ENCODE results near the gene DHCR24. TPM values are rescaled to one million over a fixed set of nuclear protein-coding genes. Genes with fewer than 3 reads are reported as not detected.

Gene DHCR24
- total RNA-seq, 1 experiment from 2014 or later: 337 TPM

- no peak for TF ChIP-seq ATF6 (CRISPR knock-in tag; IDR thresholded peaks at IDR 0.05)
Observed at GRCh38 chr1:54888080-54888733, 1.2 kb upstream of the DHCR24 start (continued).

- peaks cover 44% of the 10 kb centered on the region for H3K4me1 Mint-ChIP-seq
- ChIA-PET CTCF (interaction anchor here (0.5 to 5.1 kb wide), 9 partner anchors 26 to 134 kb away, joined by 3 to 43 read pairs (median 5); no protein-coding TSS in a partner anchor), POLR2A (interaction anchor here (0.8 kb wide), 2 partner anchors 17 to 62 kb away, joined by 3 to 5 read pairs; no protein-coding TSS in a partner anchor)
- H3K27ac Mint-ChIP-seq: peak overlapping the region; percentile 93
- no peaks in the 10 kb centered on the region for H3K9me3 Mint-ChIP-seq
- peak overlapping the region; percentile 95 for H3K4me3 Mint-ChIP-seq
- H3K36me3 Mint-ChIP-seq: peaks cover 16% of the 10 kb centered on the region
- no peak for TF ChIP-seq TP53 (CRISPR knock-in tag; IDR thresholded peaks at IDR 0.05)
- TF ChIP-seq NR2C2 (CRISPR knock-in tag; IDR thresholded peaks at IDR 0.05): no peak
- TF ChIP-seq, protein P1, sequence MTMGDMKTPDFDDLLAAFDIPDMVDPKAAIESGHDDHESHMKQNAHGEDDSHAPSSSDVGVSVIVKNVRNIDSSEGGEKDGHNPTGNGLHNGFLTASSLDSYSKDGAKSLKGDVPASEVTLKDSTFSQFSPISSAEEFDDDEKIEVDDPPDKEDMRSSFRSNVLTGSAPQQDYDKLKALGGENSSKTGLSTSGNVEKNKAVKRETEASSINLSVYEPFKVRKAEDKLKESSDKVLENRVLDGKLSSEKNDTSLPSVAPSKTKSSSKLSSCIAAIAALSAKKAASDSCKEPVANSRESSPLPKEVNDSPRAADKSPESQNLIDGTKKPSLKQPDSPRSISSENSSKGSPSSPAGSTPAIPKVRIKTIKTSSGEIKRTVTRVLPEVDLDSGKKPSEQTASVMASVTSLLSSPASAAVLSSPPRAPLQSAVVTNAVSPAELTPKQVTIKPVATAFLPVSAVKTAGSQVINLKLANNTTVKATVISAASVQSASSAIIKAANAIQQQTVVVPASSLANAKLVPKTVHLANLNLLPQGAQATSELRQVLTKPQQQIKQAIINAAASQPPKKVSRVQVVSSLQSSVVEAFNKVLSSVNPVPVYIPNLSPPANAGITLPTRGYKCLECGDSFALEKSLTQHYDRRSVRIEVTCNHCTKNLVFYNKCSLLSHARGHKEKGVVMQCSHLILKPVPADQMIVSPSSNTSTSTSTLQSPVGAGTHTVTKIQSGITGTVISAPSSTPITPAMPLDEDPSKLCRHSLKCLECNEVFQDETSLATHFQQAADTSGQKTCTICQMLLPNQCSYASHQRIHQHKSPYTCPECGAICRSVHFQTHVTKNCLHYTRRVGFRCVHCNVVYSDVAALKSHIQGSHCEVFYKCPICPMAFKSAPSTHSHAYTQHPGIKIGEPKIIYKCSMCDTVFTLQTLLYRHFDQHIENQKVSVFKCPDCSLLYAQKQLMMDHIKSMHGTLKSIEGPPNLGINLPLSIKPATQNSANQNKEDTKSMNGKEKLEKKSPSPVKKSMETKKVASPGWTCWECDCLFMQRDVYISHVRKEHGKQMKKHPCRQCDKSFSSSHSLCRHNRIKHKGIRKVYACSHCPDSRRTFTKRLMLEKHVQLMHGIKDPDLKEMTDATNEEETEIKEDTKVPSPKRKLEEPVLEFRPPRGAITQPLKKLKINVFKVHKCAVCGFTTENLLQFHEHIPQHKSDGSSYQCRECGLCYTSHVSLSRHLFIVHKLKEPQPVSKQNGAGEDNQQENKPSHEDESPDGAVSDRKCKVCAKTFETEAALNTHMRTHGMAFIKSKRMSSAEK (CRISPR knock-in tag; IDR thresholded peaks at IDR 0.05; ENCODE audit: borderline replicate concordance): no peak
- TF ChIP-seq FOXK1 (CRISPR knock-in tag; IDR thresholded peaks at IDR 0.05): no peak
- no peak for TF ChIP-seq ZNF219 (CRISPR knock-in tag; IDR thresholded peaks at IDR 0.05; ENCODE audit: borderline replicate concordance)
- TF ChIP-seq, protein P2, sequence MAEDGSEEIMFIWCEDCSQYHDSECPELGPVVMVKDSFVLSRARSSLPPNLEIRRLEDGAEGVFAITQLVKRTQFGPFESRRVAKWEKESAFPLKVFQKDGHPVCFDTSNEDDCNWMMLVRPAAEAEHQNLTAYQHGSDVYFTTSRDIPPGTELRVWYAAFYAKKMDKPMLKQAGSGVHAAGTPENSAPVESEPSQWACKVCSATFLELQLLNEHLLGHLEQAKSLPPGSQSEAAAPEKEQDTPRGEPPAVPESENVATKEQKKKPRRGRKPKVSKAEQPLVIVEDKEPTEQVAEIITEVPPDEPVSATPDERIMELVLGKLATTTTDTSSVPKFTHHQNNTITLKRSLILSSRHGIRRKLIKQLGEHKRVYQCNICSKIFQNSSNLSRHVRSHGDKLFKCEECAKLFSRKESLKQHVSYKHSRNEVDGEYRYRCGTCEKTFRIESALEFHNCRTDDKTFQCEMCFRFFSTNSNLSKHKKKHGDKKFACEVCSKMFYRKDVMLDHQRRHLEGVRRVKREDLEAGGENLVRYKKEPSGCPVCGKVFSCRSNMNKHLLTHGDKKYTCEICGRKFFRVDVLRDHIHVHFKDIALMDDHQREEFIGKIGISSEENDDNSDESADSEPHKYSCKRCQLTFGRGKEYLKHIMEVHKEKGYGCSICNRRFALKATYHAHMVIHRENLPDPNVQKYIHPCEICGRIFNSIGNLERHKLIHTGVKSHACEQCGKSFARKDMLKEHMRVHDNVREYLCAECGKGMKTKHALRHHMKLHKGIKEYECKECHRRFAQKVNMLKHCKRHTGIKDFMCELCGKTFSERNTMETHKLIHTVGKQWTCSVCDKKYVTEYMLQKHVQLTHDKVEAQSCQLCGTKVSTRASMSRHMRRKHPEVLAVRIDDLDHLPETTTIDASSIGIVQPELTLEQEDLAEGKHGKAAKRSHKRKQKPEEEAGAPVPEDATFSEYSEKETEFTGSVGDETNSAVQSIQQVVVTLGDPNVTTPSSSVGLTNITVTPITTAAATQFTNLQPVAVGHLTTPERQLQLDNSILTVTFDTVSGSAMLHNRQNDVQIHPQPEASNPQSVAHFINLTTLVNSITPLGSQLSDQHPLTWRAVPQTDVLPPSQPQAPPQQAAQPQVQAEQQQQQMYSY (CRISPR knock-in tag; IDR thresholded peaks at IDR 0.05): no peak
- TF ChIP-seq CREB1 (CRISPR knock-in tag; IDR thresholded peaks at IDR 0.05): no peak
- no peak for TF ChIP-seq ATF6 (CRISPR knock-in tag; IDR thresholded peaks at IDR 0.05)
- TF ChIP-seq PRRX2 (CRISPR knock-in tag; IDR thresholded peaks at IDR 0.05): no peak
- TF ChIP-seq ZNF121 (CRISPR knock-in tag; IDR thresholded peaks at IDR 0.05): no peak
- no peak for TF ChIP-seq ZNF512 (CRISPR knock-in tag; IDR thresholded peaks at IDR 0.05; ENCODE audit: borderline replicate concordance)
- no peak for TF ChIP-seq NFYB (CRISPR knock-in tag; conservative IDR thresholded peaks at IDR 0.05; ENCODE audit: low read depth)
- TF ChIP-seq ZNF317 (CRISPR knock-in tag; IDR thresholded peaks at IDR 0.05; ENCODE audit: borderline replicate concordance, low read depth): no peak
- TF ChIP-seq, protein P3, sequence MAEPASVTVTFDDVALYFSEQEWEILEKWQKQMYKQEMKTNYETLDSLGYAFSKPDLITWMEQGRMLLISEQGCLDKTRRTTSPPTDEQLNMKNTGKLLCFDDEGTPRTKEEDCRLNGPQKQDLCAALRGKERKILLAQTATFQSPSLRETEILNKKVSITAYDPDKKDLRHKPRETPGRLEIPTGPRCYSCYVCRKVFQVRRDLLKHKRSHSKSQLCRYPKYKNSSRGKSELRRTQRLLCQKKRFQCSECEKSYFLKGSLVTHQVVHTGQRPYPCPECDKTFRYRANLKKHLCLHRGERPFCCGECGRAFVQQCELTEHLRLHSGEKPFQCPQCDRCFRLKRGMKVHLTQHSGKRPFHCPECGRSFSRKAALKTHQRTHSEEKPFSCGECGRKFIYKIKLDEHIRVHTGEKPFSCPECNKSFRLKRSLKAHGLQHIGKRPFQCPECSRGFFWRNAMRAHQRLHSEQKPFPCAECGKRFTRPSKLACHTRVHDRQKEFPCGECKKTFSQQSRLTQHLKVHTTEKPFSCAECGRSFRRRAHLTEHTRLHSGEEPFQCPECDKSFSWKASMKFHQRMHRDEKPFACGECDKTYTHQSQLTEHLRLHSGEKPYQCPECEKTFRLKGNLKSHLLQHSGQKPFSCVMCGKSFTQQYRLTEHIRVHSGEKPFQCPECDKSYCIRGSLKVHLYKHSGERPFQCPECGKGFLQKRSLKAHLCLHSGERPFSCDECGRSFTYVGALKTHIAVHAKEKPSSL (CRISPR knock-in tag; conservative IDR thresholded peaks at IDR 0.05): no peak
- no peak for TF ChIP-seq SP1 (CRISPR knock-in tag; conservative IDR thresholded peaks at IDR 0.05)
- peak; percentile 15 for DNase-seq (ENCODE audit: low spot score)
- H3K27me3 Mint-ChIP-seq (ENCODE audit: low read depth): no peaks in the 10 kb centered on the region
- ATAC-seq: peak; percentile 15
Observed at GRCh38 chr1:54887665-54888071, 673 bp upstream of the DHCR24 start.
